OCI-LY1 (cell line): ENCODE data around the gene RGS11.
"Not testable (repeated sequence)": the region's sequence is repeated elsewhere in the genome, so short reads cannot be mapped to it uniquely, and the experiment has no call there.

Experiments
- H2AFZ ChIP-seq: fragments of 200-600 bp; sonication (generic), shearing (Covaris generic); 2 replicates; pipeline ENCODE4 v1.6.0; 2014; ENCODE audit warnings: antibody characterized with exemption, mild to moderate bottlenecking, low read length
- H3F3A ChIP-seq: fragments of 200-600 bp; sonication (generic), shearing (Covaris generic); 2 replicates; pipeline ENCODE4 v1.6.0; 2014; ENCODE audit warnings: mild to moderate bottlenecking, antibody characterized with exemption, low read length, moderate library complexity; ENCODE audit not compliant: insufficient read depth
- H3K27ac ChIP-seq: fragments of 200-600 bp; sonication (generic); 2 replicates; pipeline ENCODE4 v1.5.1; 2014; ENCODE audit warnings: low read length, mixed run types, mild to moderate bottlenecking, low read depth; ENCODE audit not compliant: poor library complexity, severe bottlenecking
- H3K27me3 ChIP-seq: fragments of 200-600 bp; sonication (generic); 2 replicates; pipeline ENCODE4 v1.6.0; 2014; ENCODE audit warnings: antibody characterized with exemption, mild to moderate bottlenecking, low read length, moderate library complexity; ENCODE audit not compliant: insufficient read depth
- H3K36me3 ChIP-seq: fragments of 200-600 bp; sonication (generic); 2 replicates; pipeline ENCODE4 v1.6.1; 2014; ENCODE audit warnings: mild to moderate bottlenecking, antibody characterized with exemption, low read length, moderate library complexity, mixed read lengths; ENCODE audit not compliant: insufficient read depth
- H3K4me1 ChIP-seq: fragments of 200-600 bp; sonication (generic); 2 replicates; pipeline ENCODE4 v1.5.1; 2014; ENCODE audit warnings: mild to moderate bottlenecking, low read length, moderate library complexity; ENCODE audit not compliant: insufficient read depth, severe bottlenecking
- H3K4me2 ChIP-seq: fragments of 200-600 bp; sonication (generic), shearing (Covaris generic); 2 replicates; pipeline ENCODE4 v1.6.1; 2014; ENCODE audit warnings: low read length
- H3K4me3 ChIP-seq: fragments of 200-600 bp; sonication (generic); 2 replicates; pipeline ENCODE4 v1.5.1; 2014; ENCODE audit warnings: low read length, low read depth, mild to moderate bottlenecking, mixed read lengths; ENCODE audit not compliant: poor library complexity, severe bottlenecking
- H3K79me2 ChIP-seq: fragments of 200-600 bp; shearing (Covaris generic); 2 replicates; pipeline ENCODE4 v1.6.1; 2016; ENCODE audit warnings: mixed run types, low read length, mixed read lengths; ENCODE audit not compliant: insufficient read depth
- H3K9ac ChIP-seq: fragments of 200-600 bp; sonication (generic), shearing (Covaris generic); 2 replicates; pipeline ENCODE4 v1.6.1; 2014; ENCODE audit warnings: mild to moderate bottlenecking, low read length, mixed read lengths
- H3K9me2 ChIP-seq: fragments of 200-600 bp; sonication (generic), shearing (Covaris generic); 2 replicates; pipeline ENCODE4 v1.6.1; 2014; ENCODE audit warnings: low read depth, mild to moderate bottlenecking, low read length, mixed read lengths
- H3K9me3 ChIP-seq: fragments of 200-600 bp; shearing (Covaris generic); 2 replicates; pipeline ENCODE4 v1.6.1; 2014; ENCODE audit warnings: low read length, mixed read lengths
- H4K20me1 ChIP-seq: fragments of 200-600 bp; sonication (generic), shearing (Covaris generic); 2 replicates; pipeline ENCODE4 v1.6.0; 2016; ENCODE audit warnings: mild to moderate bottlenecking, low read length; ENCODE audit not compliant: insufficient read depth
- CTCF ChIP-seq: fragments of 200-600 bp; sonication (generic), shearing (Covaris generic); IDR thresholded peaks from 2 replicates; pipeline ENCODE4 v1.5.1; 2017; ENCODE audit warnings: mild to moderate bottlenecking, antibody characterized with exemption, low read length, moderate library complexity, mixed read lengths
- EZH2 ChIP-seq: fragments of 200-600 bp; sonication (generic), shearing (Covaris generic); IDR thresholded peaks from 2 replicates; pipeline ENCODE4 v1.8.0; 2017; ENCODE audit warnings: borderline replicate concordance, mixed run types, mild to moderate bottlenecking, antibody characterized with exemption, low read length, moderate library complexity, mixed read lengths

Gene RGS11

DNA sequence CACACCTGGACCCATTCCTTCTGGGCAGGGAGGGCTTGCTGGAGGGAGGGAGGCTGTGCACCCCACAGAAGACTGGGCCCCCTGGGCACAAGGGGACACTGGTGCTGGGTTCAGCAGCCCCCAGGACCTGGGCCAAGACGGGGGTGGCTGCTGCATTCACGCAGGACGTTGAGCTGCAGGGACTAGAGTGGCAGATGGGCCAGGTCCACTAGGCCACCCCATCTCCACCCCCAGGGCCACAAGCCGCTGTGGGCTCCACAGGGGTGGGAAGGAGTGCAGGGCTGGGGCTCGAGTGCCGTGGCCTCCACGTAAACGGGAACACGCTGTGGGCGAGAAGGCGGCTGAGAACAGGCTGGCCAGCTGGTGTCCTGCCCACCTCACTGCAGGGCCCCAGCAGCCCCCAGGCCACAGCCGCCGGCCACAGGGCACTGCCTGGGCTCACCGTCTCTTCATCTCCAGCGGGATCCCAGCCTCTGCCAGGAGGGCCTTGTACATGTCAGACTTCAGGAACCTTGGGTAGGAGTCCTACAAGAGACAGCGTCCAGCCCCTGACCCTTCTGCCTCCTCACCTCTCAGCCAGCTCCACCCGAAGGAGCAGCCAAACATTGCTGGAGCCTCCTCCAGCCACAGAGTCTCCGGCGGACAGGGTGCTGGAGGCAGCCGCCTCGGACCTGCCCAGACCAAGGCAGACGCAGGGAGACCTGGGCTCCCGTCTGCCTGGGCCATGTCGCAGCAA lies 6.5 kb downstream of the RGS11 start:
- Histone ChIP-seq H3F3A (no peaks in the 10 kb centered on the region), H3K36me3 (no peaks in the 10 kb centered on the region; the same call in 1 of the 2 replicates), H3K4me2 (no peak overlapping the region), H3K9ac (no peak overlapping the region), H3K4me1 (peaks cover 3% of the 10 kb centered on the region), H2AFZ (no peak overlapping the region), H3K9me3 (no peaks in the 10 kb centered on the region), H3K27ac (no peak overlapping the region), H3K27me3 (peaks cover 9% of the 10 kb centered on the region; the same call in 1 of the 2 replicates), H3K4me3 (no peak overlapping the region), H4K20me1 (no peaks in the 10 kb centered on the region), H3K79me2 (no peaks in the 10 kb centered on the region), H3K9me2 (no peaks in the 10 kb centered on the region)
- TF ChIP-seq CTCF (no peak), EZH2 (no peak)

- H3K27me3 ChIP-seq = peaks cover 9% of the 10 kb centered on the region; the same call in 1 of the 2 replicates
- no peaks in the 10 kb centered on the region for H4K20me1 ChIP-seq
- no peaks in the 10 kb centered on the region; the same call in none of the 2 replicates for H3K36me3 ChIP-seq
- H3K4me3 ChIP-seq = no peak overlapping the region
- H3K9me3 ChIP-seq = no peaks in the 10 kb centered on the region
- H3K27ac ChIP-seq = no peak overlapping the region
- no peak overlapping the region for H3K9ac ChIP-seq
- H3K4me2 ChIP-seq = no peak overlapping the region
- no peaks in the 10 kb centered on the region for H3K79me2 ChIP-seq
- no peaks in the 10 kb centered on the region for H3K9me2 ChIP-seq
- peaks cover 2% of the 10 kb centered on the region for H3K4me1 ChIP-seq
- no peak for TF ChIP-seq CTCF
- no peak for TF ChIP-seq EZH2
- H2AFZ ChIP-seq = no peak overlapping the region
- no peaks in the 10 kb centered on the region for H3F3A ChIP-seq
Measured at GRCh38 chr16:268141-269053, 7.3 kb downstream of the RGS11 start.

GRCh38 chr16:267562-267961 lies 8.2 kb downstream of the RGS11 start:
- not testable (repeated sequence) for H3K9me2 ChIP-seq

More at GRCh38 chr16:267562-267961, 8.2 kb downstream of the RGS11 start:
- H3F3A ChIP-seq, H3K36me3 ChIP-seq, H3K27me3 ChIP-seq, H3K4me3 ChIP-seq, H2AFZ ChIP-seq, H3K9me3 ChIP-seq, H3K4me1 ChIP-seq, H3K9ac ChIP-seq, H4K20me1 ChIP-seq, H3K4me2 ChIP-seq, H3K79me2 ChIP-seq, H3K27ac ChIP-seq: not testable (repeated sequence)
